Hepatic stellate cell (primary cell): ENCODE data around the gene PARP4.
"Not testable (repeated sequence)": the region's sequence is repeated elsewhere in the genome, so short reads cannot be mapped to it uniquely, and the experiment has no call there.

ENCODE experiments used
- DNase-seq: peaks from one replicate; pipeline ENCODE4 v3.0.0; 2011; ENCODE audit warnings: low spot score

The PARP4 gene

DNA sequence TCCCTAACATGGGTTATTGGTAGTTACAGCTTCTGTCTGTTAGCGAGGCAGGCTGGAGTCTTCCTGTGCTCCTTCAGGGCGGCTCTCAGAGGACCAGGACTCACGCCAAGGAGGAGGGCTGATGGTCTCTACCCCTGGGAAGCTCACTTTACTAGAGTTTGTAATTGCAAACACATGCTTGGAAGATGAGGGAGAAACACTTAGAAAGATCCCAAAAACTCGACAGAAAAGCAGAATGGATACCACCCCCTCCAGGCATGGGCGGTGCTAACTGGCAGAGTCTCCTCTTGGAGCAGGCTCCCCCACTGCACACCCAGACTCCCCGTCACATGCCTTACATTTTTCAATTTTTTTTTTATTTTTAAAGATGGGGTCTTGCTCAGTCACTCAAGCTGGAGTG lies 62.0 kb downstream of the PARP4 start:
- DNase-seq = no peak

DNA sequence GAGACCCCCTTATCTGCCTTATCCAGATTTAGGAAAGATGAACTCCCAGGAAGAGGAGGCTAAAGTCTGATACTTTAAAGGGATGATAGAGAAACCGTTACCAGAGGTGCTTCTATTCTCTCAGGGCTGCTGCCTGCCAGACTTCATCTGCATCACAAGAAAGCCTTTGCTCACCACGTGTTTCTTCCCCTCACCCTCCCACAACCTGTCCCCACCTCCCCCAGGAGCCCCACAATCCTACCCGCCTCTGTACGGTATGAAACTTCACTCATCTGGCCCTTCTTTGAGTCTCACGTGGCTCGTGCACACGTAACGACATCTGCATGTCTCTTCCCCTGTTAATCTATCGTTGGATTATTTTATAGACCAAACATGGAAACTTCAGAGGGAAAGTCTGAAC lies 67.7 kb downstream of the PARP4 start:
- not testable (repeated sequence) for DNase-seq

DNA sequence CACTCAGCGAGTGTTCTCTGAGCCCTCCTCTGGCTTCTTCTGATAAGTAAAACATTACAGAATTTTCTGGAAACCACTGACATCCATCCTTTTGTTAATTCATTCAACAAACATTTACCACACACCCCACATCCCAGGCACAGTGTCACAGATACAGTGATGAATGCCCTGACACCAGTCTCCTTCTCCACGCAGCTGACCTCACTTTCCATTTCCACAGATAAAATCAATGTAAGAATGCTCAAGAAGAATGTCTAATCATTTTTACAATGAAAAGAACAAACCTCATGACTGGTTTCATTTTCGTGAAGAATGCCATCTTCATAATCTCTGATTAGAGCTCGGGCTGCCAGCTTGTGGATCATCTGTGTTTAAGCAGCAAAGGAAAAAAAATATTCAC lies 69.2 kb downstream of the PARP4 start:
- DNase-seq = no peak

DNA sequence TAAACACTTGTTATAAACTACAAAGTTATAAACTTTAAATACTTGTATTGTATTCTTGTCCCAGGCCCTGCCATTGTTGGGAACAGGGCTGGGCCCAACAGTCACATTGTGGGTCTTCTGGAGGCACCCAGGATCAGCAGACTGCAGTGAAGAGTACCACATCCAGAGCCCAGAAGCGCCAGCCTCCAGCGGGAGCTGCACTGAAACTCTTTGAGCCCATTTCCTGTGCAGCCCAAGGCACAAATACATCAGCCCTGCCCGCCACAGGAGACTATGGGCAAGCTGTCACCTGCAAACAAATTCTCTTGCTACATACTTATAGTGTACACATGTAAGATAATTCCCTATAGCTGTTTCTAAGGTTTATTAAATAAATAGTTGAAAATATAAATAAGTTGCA lies 86.5 kb downstream of the PARP4 start:
- DNase-seq = not testable (repeated sequence)

DNA sequence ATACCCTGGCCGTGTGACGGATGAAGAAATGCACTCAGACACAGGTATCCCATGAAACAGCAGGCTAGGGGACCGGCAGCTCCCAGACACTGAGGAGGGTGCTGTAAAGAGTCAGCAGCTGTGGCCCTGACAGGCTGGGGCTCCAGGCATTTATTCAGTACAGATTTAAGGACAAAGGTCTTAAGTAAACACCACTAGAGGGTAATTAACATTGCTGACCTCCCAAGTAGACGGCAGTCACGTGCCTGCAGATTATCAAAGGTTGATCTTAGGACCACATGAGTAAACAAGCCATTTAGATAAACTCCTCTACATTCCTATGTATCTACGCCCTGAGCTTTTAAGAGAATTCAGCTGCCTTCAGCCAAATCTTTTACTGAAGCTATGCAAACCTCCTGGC lies 92.9 kb downstream of the PARP4 start:
- DNase-seq = not testable (repeated sequence)

DNA sequence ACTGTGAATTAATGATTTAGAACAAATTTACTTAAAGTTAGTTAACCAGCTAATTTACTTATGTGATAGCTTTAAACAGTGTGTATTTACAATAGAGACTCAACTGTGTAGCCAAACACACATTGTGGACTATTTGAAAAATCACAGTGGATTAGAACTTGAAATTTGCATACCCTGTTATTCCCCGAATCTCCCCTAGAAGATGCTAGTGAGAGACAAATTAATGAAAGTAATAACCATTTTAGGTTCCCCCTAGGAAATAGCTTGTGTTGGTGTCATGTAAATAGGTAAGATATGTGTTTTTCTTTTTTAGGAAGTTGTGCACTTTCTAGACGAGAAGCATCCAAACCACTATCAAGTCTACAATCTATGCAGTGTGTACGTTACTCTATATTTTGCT lies 104.7 kb downstream of the PARP4 start:
- DNase-seq = no peak

DNA sequence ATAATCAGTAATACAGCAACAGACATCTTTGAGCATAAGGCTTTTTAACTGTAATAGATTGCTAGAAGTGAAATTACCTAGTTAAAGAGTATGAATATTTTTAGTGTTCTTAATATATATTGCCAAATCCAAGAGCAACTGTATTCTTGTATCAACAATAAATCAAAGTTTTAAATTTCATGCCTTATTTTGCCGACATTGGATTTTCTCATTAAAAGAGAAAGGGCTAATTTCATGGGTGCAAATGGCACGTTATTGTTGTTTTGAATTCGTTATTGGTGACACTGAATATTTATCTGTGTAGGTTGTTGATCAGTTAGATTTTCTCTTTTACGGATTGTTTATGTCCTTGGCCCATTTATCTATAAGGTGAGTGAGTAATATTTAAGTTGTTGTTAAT lies 106.1 kb downstream of the PARP4 start:
- DNase-seq = no peak

DNA sequence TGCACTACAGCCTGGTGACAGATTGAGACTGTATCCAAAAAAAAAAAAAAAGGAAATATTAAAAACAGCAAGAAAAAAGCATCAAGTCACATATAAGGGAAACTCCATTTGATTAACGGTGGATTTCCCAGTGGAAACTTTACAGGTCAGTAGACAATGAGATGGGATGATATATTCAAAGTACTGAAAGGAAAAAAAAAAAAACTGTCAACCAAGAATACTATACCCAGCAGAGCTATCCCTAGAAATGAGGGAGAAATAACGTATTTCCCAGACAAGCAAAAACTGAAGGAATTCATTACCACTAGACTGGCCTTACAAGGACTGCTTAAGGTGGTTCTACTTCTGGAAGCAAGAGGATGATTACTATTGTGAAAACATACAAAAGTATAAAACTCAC lies 115.8 kb downstream of the PARP4 start:
- DNase-seq = no peak

DNA sequence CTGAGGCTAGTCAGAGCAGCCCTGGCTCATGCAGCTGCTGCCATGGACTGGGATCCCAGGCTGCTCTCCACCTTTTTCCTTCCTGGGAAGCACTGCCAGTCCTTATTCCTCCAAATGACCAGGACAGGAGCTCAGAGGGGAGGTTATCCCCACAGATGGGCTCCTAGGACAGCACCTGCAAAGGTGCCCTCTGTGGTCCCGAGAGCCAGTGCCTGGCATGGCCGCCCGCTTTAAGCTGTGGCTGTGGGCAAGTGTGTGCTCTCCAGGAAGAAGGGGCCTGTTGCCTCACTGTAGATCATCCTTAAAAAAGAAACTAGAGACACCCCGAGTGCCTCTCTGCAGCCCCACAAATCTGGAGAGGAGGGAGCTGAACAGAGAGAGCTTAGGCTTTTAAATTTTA lies 119.6 kb downstream of the PARP4 start:
- no peak for DNase-seq

DNA sequence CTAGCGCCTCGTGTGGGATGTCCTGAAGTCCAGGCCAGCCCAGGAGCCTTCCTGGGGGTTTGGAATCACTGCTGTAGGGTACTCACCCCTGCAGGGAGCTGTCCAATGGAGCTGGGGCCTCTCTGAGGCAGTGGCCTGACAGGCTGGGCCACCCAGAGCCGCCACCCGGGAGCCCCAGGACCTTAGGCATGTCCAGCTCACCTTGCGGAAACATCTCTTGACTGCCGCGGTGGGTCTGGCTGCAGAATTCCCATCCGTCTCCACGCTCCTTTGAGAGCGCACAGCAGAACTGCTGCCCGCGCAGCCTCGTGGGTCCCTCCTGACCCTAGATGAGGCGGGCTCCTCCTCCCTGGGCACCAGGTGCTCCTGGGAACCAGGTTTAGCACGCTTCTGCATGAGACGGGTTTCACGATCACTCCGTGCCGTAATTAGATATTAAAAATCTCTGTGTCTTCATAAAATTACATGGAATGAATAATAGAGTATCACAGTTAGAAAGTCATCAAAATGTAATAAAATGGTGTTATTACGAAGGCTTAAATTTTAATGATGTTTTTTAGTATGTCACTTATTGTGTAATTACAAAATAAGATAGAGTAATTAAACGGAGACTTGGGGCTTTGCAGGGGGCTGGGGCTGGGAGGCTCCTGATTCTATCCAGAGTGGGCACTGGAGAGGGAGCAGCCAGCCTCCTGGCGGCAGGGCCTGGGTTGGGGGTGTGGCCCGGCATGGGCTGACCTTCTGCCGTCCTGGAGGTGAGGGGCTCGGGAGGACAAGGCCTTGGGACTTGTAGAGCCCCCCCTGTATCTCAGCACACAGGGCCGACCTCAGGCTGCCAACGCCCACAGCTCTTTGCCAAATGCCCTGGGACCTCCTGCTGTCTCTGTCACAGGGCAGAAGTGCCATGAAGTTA lies 120.6 kb downstream of the PARP4 start:
- not testable (repeated sequence) for DNase-seq

DNA sequence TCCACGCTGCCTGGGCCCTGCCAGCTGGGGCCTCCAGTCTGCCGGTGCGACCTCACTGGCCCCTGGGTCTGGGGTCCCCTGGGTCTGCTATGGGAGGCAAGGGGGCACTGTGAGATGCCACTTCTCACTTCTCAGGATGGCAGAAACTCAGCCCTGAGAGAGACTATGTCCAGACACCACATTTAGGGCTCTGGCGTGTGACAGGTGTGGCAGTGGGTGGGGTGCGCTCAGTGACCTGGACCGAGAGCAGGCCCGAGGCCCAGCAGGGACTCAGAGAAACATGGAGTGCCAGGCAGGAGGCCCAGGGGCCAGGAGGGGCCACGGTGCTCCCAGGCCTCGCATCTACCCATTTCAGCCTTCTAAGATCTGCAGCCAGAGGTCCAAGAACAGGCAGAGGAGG lies 121.8 kb downstream of the PARP4 start:
- DNase-seq = not testable (repeated sequence)

DNA sequence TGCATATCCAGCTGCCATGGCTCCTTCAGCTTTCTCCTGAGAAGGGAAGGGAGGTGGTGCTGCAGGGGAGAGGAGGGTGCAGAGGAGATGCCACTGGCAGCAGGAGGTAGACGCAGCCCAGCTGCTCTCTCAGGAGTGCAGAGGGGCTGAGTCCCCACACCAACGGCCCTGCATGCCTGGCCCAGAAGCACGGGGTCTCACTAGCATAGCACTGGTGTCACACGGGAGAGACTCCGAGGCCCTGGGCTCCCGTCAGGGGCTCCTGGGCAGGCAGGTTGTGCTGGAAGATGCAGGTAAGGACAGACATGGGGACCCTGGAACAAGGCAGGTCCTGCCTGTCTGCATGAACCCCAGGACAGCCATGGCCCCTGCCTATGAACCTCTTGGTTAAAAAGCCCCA lies 123.1 kb downstream of the PARP4 start:
- no peak for DNase-seq

DNA sequence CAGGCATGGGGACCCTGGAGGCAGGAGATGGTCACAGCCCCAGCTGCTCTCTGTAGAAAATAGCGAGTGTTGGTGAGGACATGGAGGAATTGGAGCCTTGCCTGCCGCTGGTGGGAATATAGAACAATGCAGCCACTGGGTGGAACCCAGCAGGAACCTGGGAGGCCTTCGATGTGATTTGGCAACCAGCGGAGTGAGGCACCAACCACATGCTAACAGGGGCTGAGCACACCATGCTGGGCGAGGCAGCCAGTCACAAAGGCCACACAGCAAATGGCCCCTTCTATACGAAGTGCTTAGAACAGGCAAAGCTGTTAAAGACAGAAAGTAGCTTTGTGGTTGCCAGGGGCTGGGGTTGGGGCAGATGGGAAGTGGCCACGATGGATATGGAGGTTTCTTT lies 123.8 kb downstream of the PARP4 start:
- DNase-seq = not testable (repeated sequence)

DNA sequence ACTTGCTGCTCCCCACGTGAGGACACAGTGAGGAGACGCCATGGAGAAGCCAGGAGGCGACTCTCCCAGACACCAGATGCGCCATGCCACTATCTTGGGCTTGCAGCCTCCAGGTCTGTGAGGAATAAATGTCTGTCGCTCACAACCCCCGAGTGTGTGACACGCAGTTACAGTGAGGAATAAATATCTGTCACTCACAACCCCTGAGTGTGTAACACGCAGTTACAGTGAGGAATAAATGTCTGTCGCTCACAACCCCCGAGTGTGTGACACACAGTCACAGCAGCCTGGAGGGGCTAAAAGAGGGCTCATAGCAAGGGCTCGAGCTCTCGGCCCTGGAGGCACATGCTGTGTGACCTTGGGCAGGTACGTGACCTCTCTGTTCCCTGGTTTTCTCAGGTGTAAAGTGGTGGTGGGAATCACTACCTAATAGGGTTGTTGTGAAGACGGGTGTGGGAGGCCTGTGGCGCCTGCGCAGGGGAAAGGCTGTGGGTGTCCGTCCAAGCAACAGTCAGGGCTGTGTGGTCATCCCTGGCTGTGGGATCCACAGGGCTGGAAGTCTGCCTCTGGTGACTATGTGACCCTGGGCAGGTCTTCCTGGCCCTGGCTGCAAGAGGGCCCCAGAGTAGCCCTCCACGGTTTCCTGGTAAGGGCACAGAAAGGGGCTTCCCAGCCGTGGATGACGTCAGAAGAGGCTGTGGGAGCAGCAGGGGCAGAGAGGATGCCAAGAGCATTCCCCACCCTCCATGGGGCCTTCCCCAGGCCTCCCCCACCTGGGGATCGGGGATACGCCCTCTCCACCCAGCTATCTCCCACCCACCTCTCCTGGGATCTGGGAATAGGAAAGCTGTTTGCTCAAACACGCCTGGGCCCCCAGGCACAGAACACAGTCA lies 125.5 kb downstream of the PARP4 start:
- no peak for DNase-seq

DNA sequence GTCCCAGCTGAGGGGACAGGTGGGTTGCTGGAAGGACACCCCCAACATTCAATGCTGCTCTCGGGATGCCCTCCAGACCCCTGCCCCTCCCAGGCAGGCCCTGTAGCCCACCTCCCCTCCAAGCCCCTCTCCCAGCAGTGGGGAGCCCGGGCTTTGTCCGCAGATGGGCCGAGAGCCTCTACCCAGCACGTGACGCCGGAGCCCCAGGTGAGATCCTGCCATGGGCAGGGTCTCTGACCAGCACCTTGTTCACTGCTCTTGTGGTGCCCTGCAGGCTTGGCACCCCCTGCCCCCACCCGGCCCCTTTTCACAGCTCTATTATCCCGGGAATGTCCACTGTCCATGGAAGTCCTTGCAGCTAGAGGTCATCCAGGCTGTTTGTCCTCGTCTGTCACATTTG lies 126.7 kb downstream of the PARP4 start:
- no peak for DNase-seq

DNA sequence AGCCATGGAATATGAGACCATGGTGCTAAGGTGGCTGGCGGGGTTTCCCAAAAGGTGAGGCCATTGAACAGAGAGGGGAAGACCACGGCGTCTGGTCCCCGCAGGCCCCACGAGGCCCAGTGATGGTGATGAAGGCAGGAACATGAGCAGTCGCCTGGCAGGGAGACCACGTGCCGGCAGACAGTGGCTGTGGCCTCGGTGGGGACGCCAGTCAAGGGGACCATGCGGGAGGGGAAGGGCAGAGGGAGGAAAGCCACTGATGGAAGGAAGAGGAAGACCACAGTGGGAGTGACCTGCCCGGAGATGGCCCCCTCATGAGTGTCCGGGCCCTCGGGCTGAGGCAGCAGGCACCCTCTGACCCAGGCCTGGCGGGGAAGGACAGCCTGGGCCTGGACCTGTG lies 127.6 kb downstream of the PARP4 start:
- not testable (repeated sequence) for DNase-seq

DNA sequence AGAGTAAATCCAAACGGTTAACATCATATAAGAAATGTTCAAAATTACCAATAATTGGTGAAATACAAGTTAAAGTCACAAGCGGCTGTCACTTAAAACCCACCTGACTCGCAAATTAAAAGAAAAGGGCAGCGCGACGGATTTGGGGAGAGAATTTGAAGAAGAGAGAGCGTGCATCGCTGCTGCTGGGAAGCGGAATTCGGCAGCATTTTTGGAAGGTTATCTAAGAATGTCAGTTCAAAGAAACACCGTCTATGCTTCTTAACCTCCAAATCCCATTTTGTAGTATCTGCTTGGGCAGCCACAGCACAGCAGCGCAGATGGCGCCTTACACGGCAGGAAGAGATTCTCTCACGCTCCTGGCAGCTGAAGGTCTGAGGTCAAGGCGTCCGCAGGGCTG lies 128.5 kb downstream of the PARP4 start:
- DNase-seq = not testable (repeated sequence)

DNA sequence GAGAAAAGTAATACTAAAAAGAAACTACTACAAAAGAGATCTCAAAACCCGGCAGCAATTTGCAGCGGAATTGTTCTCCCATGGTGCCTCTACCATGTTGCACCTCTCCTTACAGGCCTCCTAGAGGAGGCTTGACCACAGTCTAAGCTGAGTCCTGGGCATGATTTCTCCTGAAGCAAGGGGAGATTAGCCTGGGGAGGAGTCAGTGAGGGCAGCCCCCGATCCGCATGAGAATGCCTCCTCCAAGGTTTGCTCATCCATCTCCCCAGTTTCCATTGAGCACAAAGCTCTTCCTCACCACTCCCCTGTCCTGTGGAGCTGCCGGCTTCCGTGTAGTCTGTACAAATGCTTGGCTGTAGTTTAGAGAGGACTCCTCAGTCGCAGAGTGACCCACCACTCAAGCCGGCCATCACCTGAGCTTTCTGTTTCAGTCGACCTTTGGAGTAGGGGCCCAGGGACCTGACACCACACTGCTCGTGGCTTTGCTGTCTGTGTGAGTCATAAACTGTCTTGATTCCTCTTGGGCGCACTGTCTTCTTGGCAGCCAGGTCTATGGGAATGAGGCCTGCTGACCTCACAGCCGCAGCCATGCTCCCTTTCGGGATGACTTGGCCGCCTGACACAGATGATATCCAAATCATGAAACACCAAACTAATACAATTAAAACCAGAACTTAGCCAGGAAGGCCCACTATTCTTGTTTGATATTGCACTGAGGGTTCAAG lies 130.9 kb downstream of the PARP4 start:
- no peak for DNase-seq

DNA sequence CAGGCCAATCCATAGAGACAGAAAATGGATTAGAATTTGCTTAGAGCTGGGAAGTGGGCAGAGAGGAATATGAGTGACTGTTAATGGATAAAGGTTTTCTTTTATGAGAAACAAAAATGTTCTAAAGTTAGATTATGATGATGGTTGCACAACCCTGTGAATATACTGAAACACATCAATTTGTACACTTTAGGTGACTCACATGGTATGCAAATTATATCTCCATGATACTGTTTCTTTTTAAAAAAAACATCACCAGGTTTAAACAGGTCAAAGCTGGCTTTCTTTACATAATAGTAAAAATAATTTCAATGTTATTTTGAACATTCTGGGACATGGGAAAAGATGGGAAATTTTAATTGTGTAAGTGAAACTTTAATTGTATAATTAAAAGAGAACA lies 131.7 kb downstream of the PARP4 start:
- not testable (repeated sequence) for DNase-seq

DNA sequence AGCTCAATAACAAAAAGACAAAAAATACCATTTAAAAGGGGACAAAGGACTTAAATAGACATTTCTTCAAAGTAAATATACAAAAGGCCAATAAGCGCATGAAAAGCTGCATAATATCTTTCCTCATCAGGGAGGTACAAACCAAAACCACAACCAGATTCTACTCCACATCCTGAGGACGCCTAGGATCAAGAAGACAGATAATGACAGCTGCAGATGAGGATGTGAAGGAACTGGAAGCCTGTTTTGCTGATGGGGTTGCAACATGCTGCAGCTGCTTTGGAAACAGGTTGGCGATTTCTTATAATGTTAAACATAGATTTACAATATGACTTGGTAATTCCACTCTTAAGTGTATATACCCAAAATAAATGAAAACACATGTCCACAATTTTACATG lies 132.4 kb downstream of the PARP4 start:
- not testable (repeated sequence) for DNase-seq

DNA sequence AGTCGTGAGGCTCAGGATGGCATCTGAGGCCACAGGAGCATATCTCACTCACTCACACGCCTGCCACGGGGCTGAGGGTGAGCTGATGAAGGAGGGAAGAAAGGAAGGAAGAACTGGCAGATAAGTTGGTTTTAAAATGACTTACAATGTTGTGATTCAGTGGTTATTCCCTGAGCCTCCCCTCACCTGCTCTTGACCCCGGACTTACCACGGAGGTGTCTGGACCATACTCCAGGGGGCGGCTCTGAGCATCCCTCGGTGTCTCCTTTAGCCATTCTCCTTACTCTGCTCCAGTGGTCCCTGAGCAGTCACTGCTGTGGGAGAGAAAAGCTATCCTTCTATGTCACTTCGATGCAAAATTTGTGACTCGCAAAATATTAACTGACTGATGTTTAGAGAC lies 141.3 kb downstream of the PARP4 start:
- not testable (repeated sequence) for DNase-seq
